Endometrial microvascular endothelial cells (primary cell): ENCODE data around the gene PDLIM1. TPM values are rescaled to one million over a fixed set of nuclear protein-coding genes. Genes with fewer than 3 reads are reported as not detected.

Experiments used
- in situ Hi-C: cut with HindIII; loops from 2 replicates; pipeline ENCODE4 v1.10.0; 2017; ENCODE audit warnings: low sequenced_read_pairs, low pct_unique_long_range_greater_than_20kb; ENCODE audit errors: inconsistent ontology term
- total RNA-seq: library from RNA; depleted of rRNA; stranded (reverse); fragments of >200 nt; gene quantifications from one replicate; pipeline ENCODE4 v1.2.3, GENCODE V29; 2015; ENCODE audit errors: inconsistent ontology term

PDLIM1 gene
- total RNA-seq, 1 donor from 2014 or later: 162 TPM

DNA sequence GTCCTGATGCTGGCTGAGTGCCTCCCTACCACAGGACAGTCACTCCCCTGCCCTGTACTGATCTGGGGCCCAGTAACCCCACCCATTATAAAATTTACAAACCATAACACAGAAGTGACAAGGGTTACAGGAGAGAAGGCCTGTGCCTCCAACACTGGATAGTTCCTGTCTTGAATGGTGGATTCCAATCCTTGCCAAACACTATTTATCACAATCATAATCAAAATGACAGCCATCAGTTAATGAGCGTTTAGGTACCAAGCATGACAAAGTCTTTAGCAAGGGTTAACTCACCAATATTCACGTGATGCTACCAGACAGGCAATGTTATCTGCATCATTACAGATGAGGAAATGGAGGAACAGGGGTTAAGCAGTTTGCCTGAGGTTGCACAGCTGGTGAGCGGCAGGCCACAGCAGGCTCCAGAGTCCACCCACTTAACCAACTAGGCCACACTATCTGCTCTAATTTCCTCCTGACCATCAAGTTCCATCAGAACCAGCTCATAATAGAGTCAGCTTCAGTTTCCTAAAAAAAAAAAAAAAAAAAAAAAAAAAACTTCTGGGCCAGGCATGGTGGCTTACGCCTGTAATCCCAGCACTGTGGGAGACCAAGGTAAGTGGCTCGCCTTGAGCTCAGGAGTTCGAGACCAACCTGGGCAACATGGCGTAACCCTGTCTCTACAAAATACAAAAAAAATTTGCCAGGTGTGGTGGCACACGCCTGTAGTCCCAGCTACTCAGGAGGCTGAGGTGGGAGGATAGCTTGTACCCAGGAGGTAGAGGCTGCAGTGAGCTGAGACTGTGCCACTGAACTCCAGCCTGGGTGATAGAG, 14.2 kb downstream of the PDLIM1 start:
- in situ Hi-C loops: no loop called here

DNA sequence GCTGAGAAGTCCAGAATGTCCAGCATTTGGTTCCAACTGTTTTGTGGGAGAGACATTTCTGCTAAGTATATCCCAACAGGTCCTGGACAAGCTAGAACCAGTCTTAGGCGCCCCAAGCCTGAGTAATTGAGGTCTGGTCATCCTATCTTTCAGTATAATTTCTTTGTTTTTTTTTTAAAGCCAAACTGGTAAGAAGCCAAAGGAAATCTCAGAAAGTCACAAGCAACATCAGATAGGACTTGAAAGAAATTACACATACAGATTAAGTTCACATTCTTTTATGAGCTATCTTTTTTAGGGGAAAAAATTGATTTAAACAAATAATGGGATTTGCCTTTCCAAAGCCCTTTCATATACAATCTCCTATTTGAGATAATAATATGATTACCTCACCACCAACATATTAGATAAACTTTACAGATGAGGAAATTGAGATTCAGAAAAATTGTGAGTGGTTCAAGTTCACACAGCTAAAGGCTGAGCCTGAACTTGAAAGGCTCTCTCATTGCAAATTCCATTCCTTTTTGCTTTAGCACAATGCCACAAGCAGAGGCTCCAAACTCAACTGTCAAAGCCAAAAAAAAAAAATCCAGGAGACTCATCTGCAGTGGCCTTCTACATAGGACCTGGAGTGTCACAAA, 15.0 kb downstream of the PDLIM1 start:
- in situ Hi-C loops: no loop called here

DNA sequence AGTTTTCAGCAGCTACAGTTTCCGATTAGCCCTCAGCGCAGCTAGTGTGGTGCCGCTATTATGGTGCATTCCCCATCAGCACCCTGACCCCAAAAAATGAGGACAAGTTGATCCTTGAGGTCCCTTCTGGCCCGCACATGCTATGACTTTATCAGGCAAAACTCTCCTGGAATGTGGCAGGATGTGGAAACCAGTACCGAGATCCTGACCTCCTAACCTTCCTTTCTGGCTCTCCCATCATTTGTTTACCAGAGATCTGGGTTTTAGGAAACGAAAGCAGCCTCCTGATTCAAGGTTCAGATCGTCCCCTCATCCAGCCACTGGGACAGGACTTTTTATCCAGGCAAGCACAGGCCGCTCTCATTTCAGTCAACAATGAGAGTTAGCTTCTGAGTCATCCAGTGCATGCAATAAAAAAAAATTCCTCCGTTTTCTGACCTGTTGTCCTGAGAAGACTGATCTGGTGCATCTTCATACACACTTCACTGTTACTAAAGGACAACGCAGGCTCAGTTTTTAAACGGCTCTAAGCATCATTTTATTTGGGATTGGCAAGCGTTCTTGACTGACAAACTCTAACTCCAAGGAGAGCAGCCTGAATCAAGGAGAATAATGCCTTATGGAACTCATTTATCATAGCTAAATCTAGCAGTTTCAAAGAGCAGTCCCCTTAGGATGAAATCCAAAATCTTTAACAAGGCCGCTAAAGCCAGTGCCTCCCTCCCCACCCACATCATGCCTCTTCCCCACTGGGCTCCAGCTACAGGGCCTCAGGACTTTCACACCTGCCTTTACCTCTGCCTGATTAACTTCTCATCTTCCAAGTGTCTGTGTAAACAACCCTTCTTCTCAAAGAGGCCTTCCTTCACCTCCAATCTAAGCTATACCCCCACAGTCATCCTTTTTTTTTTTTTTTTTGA, 17.1 kb downstream of the PDLIM1 start:
- in situ Hi-C loops: no loop called here

DNA sequence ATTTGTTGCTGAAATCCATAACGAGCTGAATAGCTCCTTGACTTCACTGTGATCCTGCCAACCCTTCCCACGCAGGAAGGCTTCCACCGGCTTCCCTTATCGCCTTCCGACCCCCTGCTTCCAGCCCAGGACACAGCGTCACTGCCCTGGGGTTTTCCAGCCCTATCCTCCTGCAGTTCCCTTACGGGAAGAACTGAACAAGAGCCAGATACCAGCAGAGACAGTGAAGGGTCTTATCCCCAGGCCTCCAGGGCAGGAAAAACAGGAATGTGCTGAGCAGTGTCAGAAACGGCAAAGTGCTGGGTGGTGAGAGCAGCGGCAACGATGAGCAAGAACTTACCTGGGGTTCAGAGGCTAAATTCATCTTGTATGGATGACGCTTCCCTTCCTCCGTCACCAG, 22.4 kb downstream of the PDLIM1 start:
- in situ Hi-C loops: no loop called here

DNA sequence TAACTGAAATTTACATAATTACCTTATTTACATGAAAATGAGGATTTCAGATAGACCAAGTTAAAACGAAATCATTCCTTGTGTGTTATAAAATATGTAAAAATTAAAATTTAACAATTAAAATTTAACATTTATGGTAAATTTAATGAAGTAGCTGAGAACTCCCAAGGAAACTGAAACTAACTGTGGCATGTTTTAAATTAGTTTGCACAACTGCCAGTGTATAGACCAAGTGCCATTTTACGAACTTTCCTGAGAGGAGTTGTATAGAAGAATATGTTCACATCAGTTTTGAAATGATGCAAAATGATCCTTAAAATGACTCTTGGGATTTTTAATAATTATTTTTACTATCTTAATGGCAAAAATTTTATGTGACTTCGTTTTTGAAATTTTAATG, 23.6 kb downstream of the PDLIM1 start:
- in situ Hi-C loops: no loop called here

DNA sequence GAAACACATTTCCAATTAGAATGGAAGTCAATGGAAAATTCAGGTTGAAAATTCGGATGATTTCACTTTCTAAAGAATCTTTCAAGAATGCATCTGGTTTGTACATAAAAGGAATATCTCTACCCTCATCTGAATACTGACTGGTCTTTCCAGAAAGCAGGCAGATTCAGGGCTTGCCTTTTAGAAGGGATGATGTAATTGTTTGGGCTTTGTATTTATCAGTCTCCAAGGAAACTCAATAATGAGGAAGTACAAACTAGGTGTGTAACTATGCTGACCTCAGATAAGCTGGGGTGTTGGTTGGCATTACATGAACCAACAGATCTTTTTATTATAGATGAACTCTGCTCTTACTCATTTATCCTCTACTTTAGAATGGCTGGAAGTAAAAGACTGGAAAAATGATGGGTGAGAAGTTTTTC, 24.1 kb downstream of the PDLIM1 start:
- in situ Hi-C loops: no loop called here

DNA sequence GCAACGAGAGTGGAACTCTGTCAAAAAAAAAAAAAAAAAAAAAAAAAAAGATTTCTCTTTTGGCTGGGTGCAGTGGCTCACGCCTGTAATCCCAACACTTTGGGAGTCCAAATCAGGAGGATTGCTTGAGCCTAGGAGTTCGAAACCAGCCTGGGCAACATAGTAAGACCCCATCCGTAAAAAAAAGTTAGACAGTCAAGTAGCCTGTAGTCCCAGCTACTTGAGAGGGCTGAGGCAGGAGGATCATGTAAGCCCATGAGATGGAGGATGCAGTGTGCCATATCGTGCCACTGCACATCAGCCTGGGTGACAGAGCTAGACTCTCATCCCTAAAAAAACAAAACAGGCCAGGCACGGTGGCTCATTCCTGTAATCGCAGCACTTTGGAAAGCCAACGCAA, 25.2 kb downstream of the PDLIM1 start:
- in situ Hi-C loops: no loop called here

DNA sequence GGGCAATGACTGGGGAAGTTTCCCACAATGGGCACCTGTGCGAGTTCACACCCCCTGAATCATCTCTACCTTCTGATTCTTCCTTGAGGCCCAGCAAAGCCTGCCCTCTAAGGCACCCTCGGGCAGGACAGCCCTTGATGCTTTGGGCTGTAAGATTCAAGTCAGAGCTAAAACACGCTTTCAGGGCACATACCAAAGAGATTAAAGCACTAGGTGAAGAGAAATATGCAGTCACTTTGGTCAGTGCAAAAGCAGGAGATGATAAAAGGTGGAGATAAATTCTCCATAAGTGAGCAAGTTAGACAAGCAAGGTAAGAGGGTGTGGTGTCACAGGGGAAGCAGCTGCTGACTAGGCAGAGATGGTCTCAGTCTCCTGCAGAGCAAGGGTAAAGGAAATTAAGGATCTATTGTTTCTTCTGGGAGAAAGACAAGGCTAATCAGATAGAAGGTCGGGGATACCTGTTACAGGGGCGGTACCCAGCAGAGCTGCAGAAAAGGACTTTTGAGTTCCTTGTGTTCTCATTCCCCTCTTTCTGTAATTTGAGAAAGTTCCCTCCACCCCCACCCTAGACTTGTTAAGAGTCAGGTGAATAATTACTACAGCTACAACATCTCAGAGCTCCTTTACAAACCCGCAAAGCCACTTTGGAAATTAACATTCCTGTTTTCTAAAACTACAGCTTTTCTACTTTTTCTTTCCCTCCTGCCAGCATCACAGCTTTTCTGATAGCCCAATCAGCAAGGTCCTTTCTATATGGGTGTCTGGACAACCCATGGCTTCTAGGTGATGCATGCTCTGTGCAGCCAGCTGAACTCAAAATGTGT, 26.4 kb downstream of the PDLIM1 start:
- in situ Hi-C loops: no loop called here

DNA sequence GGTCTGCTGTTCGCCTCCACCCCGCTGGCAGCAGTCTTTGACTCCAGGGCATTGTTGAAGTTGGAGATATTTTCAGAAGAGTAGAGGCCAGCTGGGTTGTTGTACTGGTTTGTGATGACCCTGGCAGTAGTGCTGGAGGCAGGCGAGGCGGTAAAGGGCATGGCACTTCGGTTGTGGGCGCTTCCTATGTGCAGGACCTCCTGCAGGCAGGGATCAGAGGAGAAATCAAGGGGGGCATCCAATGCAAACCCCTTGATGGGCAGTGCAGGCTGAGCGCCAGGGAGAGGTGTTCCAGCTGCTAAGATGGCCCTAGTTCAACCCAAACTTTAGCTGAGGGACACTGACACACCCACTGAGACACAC, 27.0 kb downstream of the PDLIM1 start:
- in situ Hi-C loops: no loop called here

DNA sequence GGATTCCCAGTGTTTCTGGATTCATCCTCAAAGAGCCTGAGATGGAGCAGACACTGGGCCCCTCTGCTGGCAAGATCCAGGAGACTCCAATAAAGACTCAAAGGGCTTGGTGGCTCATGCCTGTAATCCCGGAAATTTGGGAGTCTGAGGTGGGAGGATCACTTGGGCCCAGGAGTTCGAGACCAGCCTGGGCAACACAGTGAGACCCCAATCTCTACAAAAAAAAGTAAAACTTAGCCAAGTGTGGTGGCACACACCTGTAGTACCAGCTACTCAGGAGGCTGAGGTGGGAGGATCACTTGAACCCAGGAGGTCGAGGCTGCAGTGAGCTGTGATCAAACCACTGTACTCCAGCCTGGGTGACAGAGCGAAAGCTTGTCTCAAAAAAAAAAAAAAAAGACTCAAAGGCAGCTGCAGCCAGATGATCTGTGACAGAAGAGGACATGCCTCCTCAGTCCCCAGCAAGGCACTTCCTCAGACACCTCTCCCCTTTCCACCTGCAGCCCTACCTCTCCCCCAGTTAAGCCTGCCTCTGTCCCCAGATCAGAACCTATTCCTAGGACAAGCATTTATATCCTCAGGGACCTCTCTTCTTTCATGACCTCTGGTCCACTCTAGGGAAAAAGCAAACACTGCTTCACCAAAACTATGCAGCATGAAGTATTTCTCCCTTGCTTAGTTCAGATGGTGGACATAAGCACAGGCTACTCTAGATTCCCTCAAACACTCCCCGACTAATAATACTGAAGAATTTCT, 27.9 kb downstream of the PDLIM1 start:
- in situ Hi-C loops: no loop called here

DNA sequence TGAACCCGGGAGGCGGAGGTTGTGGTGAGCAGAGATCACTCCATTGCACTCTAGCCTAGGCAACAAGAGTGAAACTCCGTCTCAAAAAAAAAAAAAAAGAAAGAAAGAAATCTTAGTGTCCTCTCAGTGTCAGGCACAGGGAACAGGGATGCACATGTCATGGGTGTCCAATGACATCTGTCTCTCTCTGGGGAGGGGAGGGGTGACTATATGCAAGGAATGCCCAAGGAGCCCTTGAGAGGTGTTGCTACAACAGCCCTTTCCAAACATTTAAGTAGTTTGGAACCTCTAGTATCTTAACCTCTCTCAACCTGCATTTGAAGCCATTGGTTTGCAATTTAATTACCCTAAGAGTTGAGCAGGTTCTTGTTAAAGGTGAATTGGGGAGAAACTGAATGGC, 28.9 kb downstream of the PDLIM1 start:
- in situ Hi-C loops: no loop called here

DNA sequence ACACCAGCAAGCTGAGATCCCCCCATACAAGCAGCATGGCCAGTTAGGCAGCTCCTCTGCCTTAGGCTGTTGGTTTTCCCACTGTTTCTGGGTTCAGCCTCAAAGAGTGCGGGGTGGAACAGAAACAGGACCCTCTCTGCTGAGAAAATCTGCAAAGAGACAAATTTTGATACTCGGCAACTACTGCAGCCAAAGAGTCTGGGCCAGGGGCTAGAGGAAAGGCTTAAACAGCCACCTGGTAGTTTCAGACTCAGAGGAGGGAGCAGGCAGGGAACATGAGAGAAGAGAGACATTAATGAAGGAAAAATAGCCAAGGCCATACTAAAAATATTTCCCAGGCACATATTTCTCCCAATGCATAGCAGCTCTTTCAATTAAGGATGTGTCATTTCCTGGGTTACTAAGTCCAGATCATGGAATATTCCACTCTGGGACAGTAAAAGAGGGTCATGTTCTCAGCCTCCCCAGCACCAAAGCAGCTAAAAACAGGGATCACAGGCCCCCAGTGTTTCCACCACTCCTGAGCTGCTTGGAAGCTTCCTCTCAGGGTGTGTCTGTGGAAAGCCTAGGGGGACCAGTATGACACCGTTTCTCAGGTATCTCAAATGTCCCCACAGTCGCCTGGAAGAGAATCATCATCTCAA, 29.8 kb downstream of the PDLIM1 start:
- in situ Hi-C loops: no loop called here

DNA sequence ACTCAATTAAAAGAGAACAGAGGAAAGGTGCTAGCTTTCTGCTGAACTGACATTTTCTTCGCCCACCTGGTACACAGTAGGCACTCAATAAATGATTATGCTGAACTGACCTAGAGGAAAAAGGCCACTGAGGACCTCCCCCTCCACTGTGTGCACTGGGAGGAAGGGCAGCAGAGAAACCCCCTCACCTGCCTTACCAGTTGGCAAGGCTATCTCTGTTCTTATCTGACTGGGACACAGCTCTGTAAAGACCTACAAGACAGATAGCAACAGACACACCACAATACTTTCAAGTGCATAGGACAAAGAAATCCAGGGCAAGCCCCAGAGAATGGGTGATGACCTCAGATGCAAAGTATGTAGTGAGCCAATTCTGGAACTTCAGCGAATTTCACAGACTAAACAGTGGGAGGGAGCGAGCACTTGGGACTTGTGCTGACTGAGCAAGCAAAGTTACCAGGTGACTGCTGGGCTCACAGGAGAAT, 30.4 kb downstream of the PDLIM1 start:
- in situ Hi-C loops: no loop called here

DNA sequence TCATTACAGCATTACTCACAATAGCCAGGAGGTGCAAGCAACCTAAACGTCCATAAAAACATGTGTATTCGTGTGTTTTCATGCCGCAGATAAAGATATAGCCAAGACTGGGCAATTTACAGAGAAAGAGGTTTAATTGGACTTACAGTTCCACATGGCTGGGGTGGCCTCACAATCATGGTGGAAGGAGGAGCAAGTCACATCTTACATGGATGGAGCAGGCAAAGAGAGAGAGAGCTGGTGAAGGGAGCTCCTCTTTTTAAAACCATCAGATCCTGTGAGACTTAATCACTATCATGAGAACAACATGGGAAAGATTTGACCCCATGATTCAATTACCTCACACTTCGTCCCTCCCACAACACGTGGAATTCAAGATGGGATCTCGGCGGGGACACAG, 33.0 kb downstream of the PDLIM1 start:
- in situ Hi-C loops: no loop called here

DNA sequence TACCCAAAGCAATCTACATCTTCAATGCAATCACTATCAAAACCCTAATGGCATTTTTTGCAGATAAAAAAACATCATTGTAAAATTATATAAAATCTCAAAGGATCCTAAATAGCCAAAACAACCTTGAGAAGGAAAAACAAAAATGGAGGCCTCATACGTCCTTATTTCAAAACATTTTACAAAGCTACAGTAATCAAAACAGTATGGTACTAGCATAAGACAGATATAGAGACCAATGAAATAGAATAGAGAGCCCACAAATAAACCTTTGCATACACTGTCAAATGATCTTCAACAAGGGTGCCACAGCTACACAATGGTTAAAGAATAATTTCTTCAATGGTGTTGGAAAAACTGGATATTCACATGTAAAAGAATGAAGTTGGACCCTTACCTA, 34.5 kb downstream of the PDLIM1 start:
- in situ Hi-C loops: no loop called here

DNA sequence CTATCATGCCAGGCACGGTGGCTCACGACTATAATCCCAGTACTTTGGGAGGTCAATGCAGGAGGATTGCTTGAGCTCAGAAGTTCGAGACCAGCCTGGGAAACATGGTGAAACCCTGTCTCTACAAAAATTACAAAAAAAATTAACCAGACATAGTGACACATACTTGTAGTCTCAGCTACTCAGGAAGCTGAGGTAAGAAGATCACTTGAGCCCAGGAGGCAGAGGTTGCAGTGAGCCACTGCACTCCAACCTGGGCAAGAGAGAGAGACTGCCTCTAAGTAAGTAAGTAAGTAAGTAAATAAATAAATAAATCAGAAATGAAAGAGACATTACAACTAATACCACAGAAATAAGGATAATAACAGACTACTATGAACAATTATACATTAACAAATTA, 36.2 kb downstream of the PDLIM1 start:
- in situ Hi-C loops: no loop called here

DNA sequence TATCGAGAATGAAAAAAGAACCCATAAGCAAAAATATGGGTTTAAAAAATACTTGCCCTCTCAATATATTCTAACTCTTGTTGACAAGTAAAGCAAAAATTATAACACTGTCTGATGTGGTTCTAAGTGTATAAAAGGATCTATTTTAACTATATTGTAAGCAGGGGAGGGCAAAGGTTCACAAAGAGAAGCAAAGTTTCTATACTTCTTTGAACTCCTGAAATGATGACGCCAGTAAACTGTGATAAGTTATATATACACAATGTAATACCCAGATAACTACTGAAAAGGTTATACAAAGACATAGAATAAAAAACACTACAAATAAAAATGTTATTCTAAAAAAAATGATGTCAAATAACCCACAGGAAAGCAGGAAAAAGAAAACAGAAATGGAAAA, 37.1 kb downstream of the PDLIM1 start:
- in situ Hi-C loops: no loop called here

DNA sequence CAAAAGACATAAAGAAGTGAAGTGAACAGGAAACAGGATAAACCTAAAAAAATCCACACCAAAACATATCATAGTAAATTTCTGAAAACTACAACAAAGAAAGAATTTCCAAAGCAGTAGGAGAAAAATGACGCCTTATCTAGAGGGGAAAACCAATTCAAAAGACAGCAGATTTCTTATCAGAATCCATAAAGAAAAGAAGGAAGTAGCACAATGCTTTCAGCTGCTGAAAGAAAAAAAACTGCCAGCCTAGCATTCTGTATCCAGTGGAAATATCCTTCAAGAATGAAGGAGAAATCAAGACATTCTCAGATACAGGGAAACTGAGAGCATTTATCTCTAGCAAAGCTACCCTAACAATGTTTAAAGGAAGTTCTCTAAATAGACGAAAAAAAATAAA, 37.8 kb downstream of the PDLIM1 start:
- in situ Hi-C loops: no loop called here
